ENCODE data around the gene TSC22D1. TPM values are rescaled to one million over a fixed set of nuclear protein-coding genes. Genes with fewer than 3 reads are reported as not detected.
"Not testable (repeated sequence)": the region's sequence is repeated elsewhere in the genome, so short reads cannot be mapped to it uniquely, and the experiment has no call there.

TSC22D1 gene
- total RNA-seq, 1 experiment from 2014 or later, result 79.2 TPM

DNA sequence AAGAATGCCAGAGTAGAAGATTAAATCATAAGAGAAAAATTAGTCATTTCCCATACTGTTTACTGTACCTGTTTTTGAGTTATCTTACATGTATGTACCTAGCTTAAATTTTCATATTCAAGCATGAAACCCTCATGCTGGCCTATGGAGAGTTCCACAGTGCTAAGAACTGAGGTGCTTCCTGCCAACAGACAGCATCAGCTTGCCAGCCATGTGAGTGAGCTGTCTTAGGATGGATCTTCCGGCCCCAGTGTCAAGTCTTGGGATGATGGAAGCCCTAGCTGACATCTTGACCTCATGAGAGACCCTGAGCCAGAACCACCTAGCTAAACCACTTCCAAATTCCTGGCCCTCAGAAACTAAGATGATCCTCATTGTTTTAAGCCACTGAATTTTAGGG is 112.4 kb downstream of the TSC22D1 start:
- H3K9me2 ChIP-seq (ENCODE audit: insufficient read depth), result no peaks in the 10 kb centered on the region
- no TSS peak for BruUV-seq (replicated peaks)
- H3K4me1 ChIP-seq (replicated peaks; ENCODE audit: insufficient read depth), result no peaks in the 10 kb centered on the region
- TF ChIP-seq, protein P1, sequence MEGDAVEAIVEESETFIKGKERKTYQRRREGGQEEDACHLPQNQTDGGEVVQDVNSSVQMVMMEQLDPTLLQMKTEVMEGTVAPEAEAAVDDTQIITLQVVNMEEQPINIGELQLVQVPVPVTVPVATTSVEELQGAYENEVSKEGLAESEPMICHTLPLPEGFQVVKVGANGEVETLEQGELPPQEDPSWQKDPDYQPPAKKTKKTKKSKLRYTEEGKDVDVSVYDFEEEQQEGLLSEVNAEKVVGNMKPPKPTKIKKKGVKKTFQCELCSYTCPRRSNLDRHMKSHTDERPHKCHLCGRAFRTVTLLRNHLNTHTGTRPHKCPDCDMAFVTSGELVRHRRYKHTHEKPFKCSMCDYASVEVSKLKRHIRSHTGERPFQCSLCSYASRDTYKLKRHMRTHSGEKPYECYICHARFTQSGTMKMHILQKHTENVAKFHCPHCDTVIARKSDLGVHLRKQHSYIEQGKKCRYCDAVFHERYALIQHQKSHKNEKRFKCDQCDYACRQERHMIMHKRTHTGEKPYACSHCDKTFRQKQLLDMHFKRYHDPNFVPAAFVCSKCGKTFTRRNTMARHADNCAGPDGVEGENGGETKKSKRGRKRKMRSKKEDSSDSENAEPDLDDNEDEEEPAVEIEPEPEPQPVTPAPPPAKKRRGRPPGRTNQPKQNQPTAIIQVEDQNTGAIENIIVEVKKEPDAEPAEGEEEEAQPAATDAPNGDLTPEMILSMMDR (conservative IDR thresholded peaks at IDR 0.05), result no peak
- no peak for TF ChIP-seq EZH2 (IDR thresholded peaks at IDR 0.05; ENCODE audit: low read depth)
- H4K20me1 ChIP-seq (ENCODE audit: insufficient read depth), result peaks cover 6% of the 10 kb centered on the region
- H3K4me2 ChIP-seq, result no peak overlapping the region
- H3K9me3 ChIP-seq (ENCODE audit: insufficient read depth, low read depth), result no peaks in the 10 kb centered on the region
- intact Hi-C loops (cut with micrococcal nuclease; ENCODE audit: unreplicated experiment), result no loop called here
- ChIA-PET CTCF (interaction anchor here (0.6 kb wide), 1 partner anchor 22 kb away, joined by 4 read pairs; no protein-coding TSS in a partner anchor), POLR2A (ENCODE audit: unreplicated experiment) (interaction anchor here (0.6 kb wide), 1 partner anchor 354 kb away, joined by 3 read pairs; no protein-coding TSS in a partner anchor)
- H3K4me3 ChIP-seq, result no peak overlapping the region
- no peaks in the 10 kb centered on the region; the same call in 1 of the 2 replicates for H3F3A ChIP-seq (ENCODE audit: insufficient read depth, low read depth)
- no peaks in the 10 kb centered on the region for H3K27me3 ChIP-seq (ENCODE audit: insufficient read depth, low read depth)
- no peak for DNase-seq
- no peaks in the 10 kb centered on the region; the same call in 1 of the 2 replicates for H3K36me3 ChIP-seq (ENCODE audit: low read depth)
- H3K79me2 ChIP-seq (ENCODE audit: low read depth), result peaks cover 91% of the 10 kb centered on the region
- no peak overlapping the region for H2AFZ ChIP-seq
- H3K27ac ChIP-seq, result 0 out of 2 replicates have a peak overlapping the region, but pooled peaks have one; percentile 6

- no peaks in the 10 kb centered on the region for H3K9me3 ChIP-seq (ENCODE audit: insufficient read depth, low read depth)
- no peak overlapping the region for H2AFZ ChIP-seq
- H3K27me3 ChIP-seq (ENCODE audit: insufficient read depth, low read depth), result no peaks in the 10 kb centered on the region
- no peak overlapping the region for H3K27ac ChIP-seq
- peaks cover 77% of the 10 kb centered on the region for H3K79me2 ChIP-seq (ENCODE audit: low read depth)
- CTCF ChIA-PET, result interaction anchor here (0.7 kb wide), 1 partner anchor 152 kb away, joined by 3 read pairs; no protein-coding TSS in a partner anchor
- peaks cover 6% of the 10 kb centered on the region; the same call in 1 of the 2 replicates for H4K20me1 ChIP-seq (ENCODE audit: insufficient read depth)
- no TSS peak for BruUV-seq (replicated peaks)
- H3K4me1 ChIP-seq (replicated peaks; ENCODE audit: insufficient read depth), result no peaks in the 10 kb centered on the region
- no peak overlapping the region for H3K4me3 ChIP-seq
- peaks cover 4% of the 10 kb centered on the region; the same call in 1 of the 2 replicates for H3K36me3 ChIP-seq (ENCODE audit: low read depth)
- POLR2A ChIA-PET (ENCODE audit: unreplicated experiment), result no interaction called here
- H3F3A ChIP-seq (ENCODE audit: insufficient read depth, low read depth), result no peaks in the 10 kb centered on the region; the same call in 1 of the 2 replicates
- no peak for DNase-seq
- no peak for TF ChIP-seq EZH2 (IDR thresholded peaks at IDR 0.05; ENCODE audit: low read depth)
- TF ChIP-seq, protein P1 (conservative IDR thresholded peaks at IDR 0.05), result no peak
- intact Hi-C loops (cut with micrococcal nuclease; ENCODE audit: unreplicated experiment), result no loop called here
- no peaks in the 10 kb centered on the region for H3K9me2 ChIP-seq (ENCODE audit: insufficient read depth)
- no peak overlapping the region for H3K4me2 ChIP-seq
Measured at GRCh38 chr13:44459674-44460073, 116.5 kb downstream of the TSC22D1 start.

DNA sequence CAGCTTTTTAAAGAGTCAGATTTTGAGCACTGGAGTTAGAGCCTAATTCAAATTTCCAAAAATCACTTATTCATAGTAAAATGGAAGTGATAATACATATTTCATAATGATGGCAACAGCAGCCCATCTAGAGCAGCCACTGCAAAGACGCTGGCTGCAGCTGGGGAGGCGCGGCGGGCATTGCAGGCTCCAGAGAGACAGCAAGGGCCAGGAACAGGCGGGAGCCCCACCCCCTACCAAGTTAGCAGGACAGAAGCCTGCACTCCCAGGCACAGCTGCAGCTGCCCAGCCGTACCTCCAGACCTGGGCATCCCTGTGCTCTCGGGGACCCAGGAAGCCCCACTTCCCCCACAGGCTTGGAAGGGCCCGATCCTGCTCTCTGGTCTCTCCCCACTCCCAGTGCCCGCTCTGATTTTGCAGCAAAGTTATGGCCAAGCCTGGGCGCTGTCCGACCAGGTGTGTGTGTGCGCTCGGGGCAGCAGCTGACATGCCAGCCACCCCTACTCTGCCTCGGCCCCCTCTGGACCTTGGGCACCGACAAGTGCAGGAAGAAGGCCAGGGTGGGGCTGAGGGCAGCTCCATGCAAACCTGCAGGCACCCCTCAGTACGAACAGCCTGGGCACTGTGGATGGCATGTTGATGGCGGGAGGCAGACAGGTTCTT is 117.7 kb downstream of the TSC22D1 start:
- no peaks in the 10 kb centered on the region; the same call in 1 of the 2 replicates for H3F3A ChIP-seq (ENCODE audit: insufficient read depth, low read depth)
- no peak overlapping the region for H3K4me2 ChIP-seq
- H3K27ac ChIP-seq, result no peak overlapping the region
- H3K27me3 ChIP-seq (ENCODE audit: insufficient read depth, low read depth), result no peaks in the 10 kb centered on the region
- BruUV-seq (replicated peaks), result no TSS peak
- peaks cover 3% of the 10 kb centered on the region; the same call in 1 of the 2 replicates for H4K20me1 ChIP-seq (ENCODE audit: insufficient read depth)
- H3K4me1 ChIP-seq (replicated peaks; ENCODE audit: insufficient read depth), result no peaks in the 10 kb centered on the region
- no peak for DNase-seq
- intact Hi-C loops (cut with micrococcal nuclease; ENCODE audit: unreplicated experiment), result no loop called here
- H3K4me3 ChIP-seq, result no peak overlapping the region
- ChIA-PET POLR2A (ENCODE audit: unreplicated experiment) (interaction anchor here (0.5 kb wide), 1 partner anchor 113 kb away, joined by 6 read pairs; no protein-coding TSS in a partner anchor), CTCF (no interaction called here)
- no peaks in the 10 kb centered on the region for H3K9me3 ChIP-seq (ENCODE audit: insufficient read depth, low read depth)
- H3K79me2 ChIP-seq (ENCODE audit: low read depth), result peaks cover 71% of the 10 kb centered on the region
- TF ChIP-seq, protein P1 (conservative IDR thresholded peaks at IDR 0.05), result no peak
- no peak for TF ChIP-seq EZH2 (IDR thresholded peaks at IDR 0.05; ENCODE audit: low read depth)
- H3K36me3 ChIP-seq (ENCODE audit: low read depth), result peaks cover 4% of the 10 kb centered on the region; the same call in 1 of the 2 replicates
- H2AFZ ChIP-seq, result no peak overlapping the region
- no peaks in the 10 kb centered on the region for H3K9me2 ChIP-seq (ENCODE audit: insufficient read depth)

DNA sequence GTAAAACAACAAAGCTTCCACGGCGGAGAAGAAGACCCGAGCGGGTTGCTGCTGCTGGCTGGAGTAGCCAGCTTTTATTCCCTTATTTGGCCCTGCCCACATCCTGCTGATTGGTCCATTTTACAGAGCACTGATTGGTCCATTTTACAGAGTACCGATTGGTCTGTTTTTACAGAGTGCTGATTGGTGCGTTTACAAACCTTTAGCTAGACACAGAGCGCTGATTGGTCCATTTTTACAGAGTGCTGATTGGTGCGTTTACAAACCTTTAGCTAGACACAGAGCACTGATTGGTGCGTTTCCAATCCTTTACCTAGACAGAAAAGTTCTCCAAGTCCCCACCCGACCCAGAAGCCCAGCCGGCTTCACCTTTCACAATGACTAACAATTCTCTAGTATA is 119.9 kb downstream of the TSC22D1 start:
- H3K9me3 ChIP-seq (ENCODE audit: insufficient read depth, low read depth); H3K4me2 ChIP-seq; intact Hi-C loops (cut with micrococcal nuclease; ENCODE audit: unreplicated experiment); H3K27ac ChIP-seq; H3K4me1 ChIP-seq (replicated peaks; ENCODE audit: insufficient read depth); BruUV-seq (replicated peaks); H3K4me3 ChIP-seq; H3K9me2 ChIP-seq (ENCODE audit: insufficient read depth); H2AFZ ChIP-seq; H4K20me1 ChIP-seq (ENCODE audit: insufficient read depth); H3K27me3 ChIP-seq (ENCODE audit: insufficient read depth, low read depth); DNase-seq; H3K36me3 ChIP-seq (ENCODE audit: low read depth); POLR2A ChIA-PET (ENCODE audit: unreplicated experiment): not testable (repeated sequence)
- Histone ChIP-seq H3K79me2 (ENCODE audit: low read depth) (peaks cover 56% of the 10 kb centered on the region), H3F3A (ENCODE audit: insufficient read depth, low read depth) (peaks cover 10% of the 10 kb centered on the region)
- CTCF ChIA-PET, result interaction anchor here (0.6 kb wide), 1 partner anchor 576 kb away, joined by 6 read pairs; no protein-coding TSS in a partner anchor

Data from PC-9 (cell line).